Stimulated activated CD4-positive, alpha-beta T cell treated with anti-CD3 and anti-CD28 coated beads, Interleukin-1b, Interleukin-23, amount 100 ng/mL, for 4 hours (primary cell): Measurements from ENCODE around the gene GNG14.
A peak's percentile ranks its signal among the peaks of the same experiment; 100 is the strongest.
"Not testable (repeated sequence)": the region's sequence is repeated elsewhere in the genome, so short reads cannot be mapped to it uniquely, and the experiment has no call there.

Source experiments
- DNase-seq, 2 donors: peaks; one replicate each; pipeline ENCODE4 v3.0.0-alpha.2; 2020; ENCODE audit warnings: low read depth in 2 of 2

GNG14 gene

GRCh38 chr19:12687496-12688196, at the start of gene GNG14:
Gene GNG14 (plus strand): TSS chr19:12687998. CDS start chr19:12688049, 51 bp downstream.
- DNase-seq: no peak

- no peak for DNase-seq
Measured at GRCh38 chr19:12638611-12639182, 49.1 kb upstream of the GNG14 start.

GRCh38 chr19:12639901-12640613, 47.7 kb upstream of the GNG14 start:
- DNase-seq: peak; percentile 80 to 86

GRCh38 chr19:12641456-12641855, 46.3 kb upstream of the GNG14 start:
- no peak for DNase-seq

- DNase-seq: no peak
Measured at GRCh38 chr19:12642506-12642905, 45.3 kb upstream of the GNG14 start.

- DNase-seq: not testable (repeated sequence)
Measured at GRCh38 chr19:12643716-12644115, 44.1 kb upstream of the GNG14 start.

- DNase-seq: no peak
Measured at GRCh38 chr19:12646551-12646950, 41.2 kb upstream of the GNG14 start.

- DNase-seq: no peak
Measured at GRCh38 chr19:12647047-12647446, 40.8 kb upstream of the GNG14 start.

GRCh38 chr19:12647490-12648071, 40.2 kb upstream of the GNG14 start:
- DNase-seq: peak in 1 of 2 donors; percentile 30

GRCh38 chr19:12648088-12648487, 39.7 kb upstream of the GNG14 start:
- no peak for DNase-seq

- no peak for DNase-seq
Measured at GRCh38 chr19:12649941-12650340, 37.9 kb upstream of the GNG14 start.

- DNase-seq: no peak
Measured at GRCh38 chr19:12652219-12652618, 35.6 kb upstream of the GNG14 start.

- DNase-seq: no peak
Measured at GRCh38 chr19:12655546-12655945, 32.3 kb upstream of the GNG14 start.

- DNase-seq: peak in 1 of 2 donors; percentile 16
Measured at GRCh38 chr19:12656899-12657571, 30.8 kb upstream of the GNG14 start.

- no peak for DNase-seq
Measured at GRCh38 chr19:12657966-12658365, 29.8 kb upstream of the GNG14 start.

GRCh38 chr19:12660980-12661379, 26.8 kb upstream of the GNG14 start:
- no peak for DNase-seq

GRCh38 chr19:12664406-12665280, 23.2 kb upstream of the GNG14 start:
- DNase-seq: no peak

GRCh38 chr19:12665281-12665573, 22.6 kb upstream of the GNG14 start:
- peak; percentile 25 to 30 for DNase-seq

- no peak for DNase-seq
Measured at GRCh38 chr19:12665671-12666264, 22.0 kb upstream of the GNG14 start.

- peak; percentile 75 to 85 for DNase-seq
Measured at GRCh38 chr19:12666265-12667048, 21.3 kb upstream of the GNG14 start, which contains the start of the genes MAN2B1 and WDR83. Gene MAN2B1 (minus strand): TSS chr19:12666742. CDS start chr19:12666701, 41 bp downstream. Gene WDR83 (plus strand): TSS chr19:12666807. CDS start chr19:12669791, 2,984 bp downstream.
